Colonic mucosa (tissue), 4 donors: ENCODE measurements around the gene MRPS5. TPM values are rescaled to one million over a fixed set of nuclear protein-coding genes. Genes with fewer than 3 reads are reported as not detected.

Experiments used
- DNase-seq: peaks from one replicate; pipeline ENCODE4 v3.0.0-alpha.2; 2020
- H3K27ac ChIP-seq: fragments of 200-600 bp; one replicate; pipeline ENCODE4 v1.8.0; 2021
- H3K27me3 ChIP-seq: fragments of 200-600 bp; one replicate; pipeline ENCODE4 v1.8.0; 2021
- H3K36me3 ChIP-seq: fragments of 200-600 bp; one replicate; pipeline ENCODE4 v1.8.0; 2021
- H3K4me1 ChIP-seq: fragments of 200-600 bp; one replicate; pipeline ENCODE4 v1.8.0; 2021; ENCODE audit warnings: mild to moderate bottlenecking
- H3K4me3 ChIP-seq: fragments of 200-600 bp; one replicate; pipeline ENCODE4 v1.8.0; 2021
- H3K9ac ChIP-seq, 2 donors: one replicate each; pipeline ENCODE4 v1.7.0; 2013; ENCODE audit warnings: control low read depth in 2 of 2, low read depth in 2 of 2, low read length in 2 of 2
- H3K9me3 ChIP-seq: fragments of 200-600 bp; one replicate; pipeline ENCODE4 v1.8.0; 2021
- CTCF ChIP-seq: fragments of 200-600 bp; IDR thresholded peaks from one replicate; pipeline ENCODE4 v1.8.0; 2022; ENCODE audit warnings: antibody characterized with exemption, mild to moderate bottlenecking
- intact Hi-C: fragments of 100-400 bp; cut with DNase I; formaldehyde crosslinking; loops from one replicate; pipeline ENCODE4 v1.14.1; 2022
- total RNA-seq, 2 donors: library from RNA; stranded (reverse); fragmentation: NEBNext Ultra II Directional in 1 of 2; extraction: Animal tissue kit (Norgen Biotek cat#: 25700) in 1 of 2; gene quantifications; one replicate each; pipeline ENCODE4 v1.2.1, GENCODE V29; 2021
- donor health status: healthy.
- donor health status: DM: no; HTN: no; CAD: no.
- donor health status: DM: no; HTN: no; CAD: no.

Gene MRPS5
- total RNA-seq, 2 donors from 2014 or later: 68.8 to 87.3 TPM

GRCh38 chr2:95036596-95037383 is 84.8 kb downstream of the MRPS5 start:
- TF ChIP-seq CTCF: no peak
- no peak for DNase-seq

More at GRCh38 chr2:95036596-95037383, 84.8 kb downstream of the MRPS5 start:
- H3K4me1 ChIP-seq: no peaks in the 10 kb centered on the region
- no peaks in the 10 kb centered on the region for H3K36me3 ChIP-seq
- H3K9me3 ChIP-seq: no peaks in the 10 kb centered on the region
- H3K27me3 ChIP-seq: no peaks in the 10 kb centered on the region
- H3K9ac ChIP-seq: no peak overlapping the region
- no peak overlapping the region for H3K27ac ChIP-seq
- intact Hi-C loops: no loop called here
- no peak overlapping the region for H3K4me3 ChIP-seq

Other genes with a start within 250 kb of the MRPS5 start
- gene MAL, start 96.1 kb downstream of the MRPS5 start, total RNA-seq: 1 to 10 TPM in 1 of 2 donors, under 1 TPM in 1; 0.54 to 3.5 TPM
- gene ZNF514, start 38.0 kb upstream of the MRPS5 start, total RNA-seq: 10 to 100 TPM; 12.8 to 15.6 TPM
- 1 to 10 TPM; 3.3 to 3.5 TPM for gene ZNF2, start 44.0 kb upstream of the MRPS5 start, total RNA-seq
- 1 to 10 TPM; 2.2 to 2.6 TPM for gene ZNF892, start 85.7 kb upstream of the MRPS5 start, total RNA-seq
- 10 to 100 TPM; 27.4 to 63.4 TPM for gene PROM2, start 152.6 kb upstream of the MRPS5 start, total RNA-seq
- 1 to 10 TPM; 1.5 to 2.3 TPM for gene KCNIP3, start 175.5 kb upstream of the MRPS5 start, total RNA-seq